ENCODE measurements around the gene GRM4. TPM values are rescaled to one million over a fixed set of nuclear protein-coding genes. Genes with fewer than 3 reads are reported as not detected.

The GRM4 gene
- total and polyA plus RNA-seq, 10 of the 15 experiments (the other 5 are each of a cell fraction or from before 2014, with no cell fraction given), result 0.01 to 0.31 (median 0.05) TPM; not detected in 2

- H3K79me2 ChIP-seq (ENCODE audit: control insufficient read depth, insufficient read depth, low read length), result no peaks in the 10 kb centered on the region
- FAIRE-seq, result no peak
- no peaks in the 10 kb centered on the region for H3K36me3 ChIP-seq (ENCODE audit: control insufficient read depth in 2 of 2, insufficient read depth in 2 of 2, low read length in 1 of 2)
- no peak for DNase-seq (ENCODE audit: low read depth, low spot score)
- ATAC-seq, result no peak
- in situ Hi-C loops (cut with MboI) (no loop called here), intact Hi-C loops (cut with micrococcal nuclease; ENCODE audit: unreplicated experiment) (no loop called here)
- no peaks in the 10 kb centered on the region for H3K4me1 ChIP-seq (ENCODE audit: control insufficient read depth, insufficient read depth, low read length)
- H3K27me3 ChIP-seq (replicated peaks in 1 of 2; ENCODE audit: control insufficient read depth in 2 of 2, insufficient read depth in 2 of 2, low read length in 1 of 2), result peaks cover 0 to 1% of the 10 kb centered on the region in 2 experiments; a peak in 3 of 4 replicates
- H3K9me3 ChIP-seq (replicated peaks; ENCODE audit: control insufficient read depth, insufficient read depth, low read length), result no peaks in the 10 kb centered on the region
- no peak overlapping the region for H3K9ac ChIP-seq (ENCODE audit: control insufficient read depth, insufficient read depth, low read length)
- no peak overlapping the region for H2AFZ ChIP-seq (ENCODE audit: control insufficient read depth, low read depth, low read length)
- SMC1A ChIA-PET (ENCODE audit: uncharacterized antibody, unreplicated experiment), result no interaction called here
- POLR2A ChIA-PET, result no interaction called here
- H4K20me1 ChIP-seq (ENCODE audit: control insufficient read depth, insufficient read depth), result no peaks in the 10 kb centered on the region
- CTCF ChIA-PET, result no interaction called here
- 40% methylated on average over 19 of the region's 19 CpGs for WGBS (ENCODE audit: insufficient coverage, insufficient replicate concordance, low lambda C conversion rate, missing lambda C conversion rate)
- no peak overlapping the region for H3K4me2 ChIP-seq (ENCODE audit: control insufficient read depth, insufficient read depth)
- TF ChIP-seq, protein P1, sequence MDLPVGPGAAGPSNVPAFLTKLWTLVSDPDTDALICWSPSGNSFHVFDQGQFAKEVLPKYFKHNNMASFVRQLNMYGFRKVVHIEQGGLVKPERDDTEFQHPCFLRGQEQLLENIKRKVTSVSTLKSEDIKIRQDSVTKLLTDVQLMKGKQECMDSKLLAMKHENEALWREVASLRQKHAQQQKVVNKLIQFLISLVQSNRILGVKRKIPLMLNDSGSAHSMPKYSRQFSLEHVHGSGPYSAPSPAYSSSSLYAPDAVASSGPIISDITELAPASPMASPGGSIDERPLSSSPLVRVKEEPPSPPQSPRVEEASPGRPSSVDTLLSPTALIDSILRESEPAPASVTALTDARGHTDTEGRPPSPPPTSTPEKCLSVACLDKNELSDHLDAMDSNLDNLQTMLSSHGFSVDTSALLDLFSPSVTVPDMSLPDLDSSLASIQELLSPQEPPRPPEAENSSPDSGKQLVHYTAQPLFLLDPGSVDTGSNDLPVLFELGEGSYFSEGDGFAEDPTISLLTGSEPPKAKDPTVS (IDR thresholded peaks at IDR 0.05; ENCODE audit: low read depth, low read length), result no peak
- TF ChIP-seq POLR2A (IDR thresholded peaks at IDR 0.05; ENCODE audit: low read depth, low read length), result no peak
- no peak for TF ChIP-seq SREBF2 (IDR thresholded peaks at IDR 0.05; ENCODE audit: low read length)
- TF ChIP-seq, protein P2, sequence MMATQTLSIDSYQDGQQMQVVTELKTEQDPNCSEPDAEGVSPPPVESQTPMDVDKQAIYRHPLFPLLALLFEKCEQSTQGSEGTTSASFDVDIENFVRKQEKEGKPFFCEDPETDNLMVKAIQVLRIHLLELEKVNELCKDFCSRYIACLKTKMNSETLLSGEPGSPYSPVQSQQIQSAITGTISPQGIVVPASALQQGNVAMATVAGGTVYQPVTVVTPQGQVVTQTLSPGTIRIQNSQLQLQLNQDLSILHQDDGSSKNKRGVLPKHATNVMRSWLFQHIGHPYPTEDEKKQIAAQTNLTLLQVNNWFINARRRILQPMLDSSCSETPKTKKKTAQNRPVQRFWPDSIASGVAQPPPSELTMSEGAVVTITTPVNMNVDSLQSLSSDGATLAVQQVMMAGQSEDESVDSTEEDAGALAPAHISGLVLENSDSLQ (IDR thresholded peaks at IDR 0.05), result no peak
- RAD21 ChIA-PET (ENCODE audit: unreplicated experiment), result no interaction called here
- no peak overlapping the region for H3K4me3 ChIP-seq
- BruUV-seq (replicated peaks), result no TSS peak
- H3K27ac ChIP-seq (ENCODE audit: control insufficient read depth, insufficient read depth), result no peak overlapping the region
Measured at GRCh38 chr6:34021554-34022190, 124.2 kb downstream of the GRM4 start.

Data from GM12878 (cell line).